GM18505 (cell line): ENCODE data around the gene COL6A3.

ENCODE experiments used
- ATAC-seq: cut with Tn5 transposase; IDR thresholded peaks from one replicate; pipeline ENCODE4 v1.9.1; 2021; ENCODE audit not compliant: unreplicated experiment
- POLR2A ChIP-seq: IDR thresholded peaks from 4 replicates; pipeline ENCODE4 v1.6.1; 2011; ENCODE audit warnings: borderline replicate concordance; ENCODE audit not compliant: insufficient read depth, insufficient read length; ENCODE audit errors: extremely low read depth

COL6A3 gene, protein sequence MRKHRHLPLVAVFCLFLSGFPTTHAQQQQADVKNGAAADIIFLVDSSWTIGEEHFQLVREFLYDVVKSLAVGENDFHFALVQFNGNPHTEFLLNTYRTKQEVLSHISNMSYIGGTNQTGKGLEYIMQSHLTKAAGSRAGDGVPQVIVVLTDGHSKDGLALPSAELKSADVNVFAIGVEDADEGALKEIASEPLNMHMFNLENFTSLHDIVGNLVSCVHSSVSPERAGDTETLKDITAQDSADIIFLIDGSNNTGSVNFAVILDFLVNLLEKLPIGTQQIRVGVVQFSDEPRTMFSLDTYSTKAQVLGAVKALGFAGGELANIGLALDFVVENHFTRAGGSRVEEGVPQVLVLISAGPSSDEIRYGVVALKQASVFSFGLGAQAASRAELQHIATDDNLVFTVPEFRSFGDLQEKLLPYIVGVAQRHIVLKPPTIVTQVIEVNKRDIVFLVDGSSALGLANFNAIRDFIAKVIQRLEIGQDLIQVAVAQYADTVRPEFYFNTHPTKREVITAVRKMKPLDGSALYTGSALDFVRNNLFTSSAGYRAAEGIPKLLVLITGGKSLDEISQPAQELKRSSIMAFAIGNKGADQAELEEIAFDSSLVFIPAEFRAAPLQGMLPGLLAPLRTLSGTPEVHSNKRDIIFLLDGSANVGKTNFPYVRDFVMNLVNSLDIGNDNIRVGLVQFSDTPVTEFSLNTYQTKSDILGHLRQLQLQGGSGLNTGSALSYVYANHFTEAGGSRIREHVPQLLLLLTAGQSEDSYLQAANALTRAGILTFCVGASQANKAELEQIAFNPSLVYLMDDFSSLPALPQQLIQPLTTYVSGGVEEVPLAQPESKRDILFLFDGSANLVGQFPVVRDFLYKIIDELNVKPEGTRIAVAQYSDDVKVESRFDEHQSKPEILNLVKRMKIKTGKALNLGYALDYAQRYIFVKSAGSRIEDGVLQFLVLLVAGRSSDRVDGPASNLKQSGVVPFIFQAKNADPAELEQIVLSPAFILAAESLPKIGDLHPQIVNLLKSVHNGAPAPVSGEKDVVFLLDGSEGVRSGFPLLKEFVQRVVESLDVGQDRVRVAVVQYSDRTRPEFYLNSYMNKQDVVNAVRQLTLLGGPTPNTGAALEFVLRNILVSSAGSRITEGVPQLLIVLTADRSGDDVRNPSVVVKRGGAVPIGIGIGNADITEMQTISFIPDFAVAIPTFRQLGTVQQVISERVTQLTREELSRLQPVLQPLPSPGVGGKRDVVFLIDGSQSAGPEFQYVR (N-terminal part only)

GRCh38 chr2:237413777-237414661 is at the start of gene COL6A3:
COL6A3 (minus strand) TSS chr2:237414164; CDS start chr2:237396817, 17,347 bp downstream.
- no peak for TF ChIP-seq POLR2A
- no peak for ATAC-seq

- ATAC-seq: no peak
- no peak for TF ChIP-seq POLR2A
Observed at GRCh38 chr2:237459741-237460174, 45.8 kb upstream of the COL6A3 start.

DNA sequence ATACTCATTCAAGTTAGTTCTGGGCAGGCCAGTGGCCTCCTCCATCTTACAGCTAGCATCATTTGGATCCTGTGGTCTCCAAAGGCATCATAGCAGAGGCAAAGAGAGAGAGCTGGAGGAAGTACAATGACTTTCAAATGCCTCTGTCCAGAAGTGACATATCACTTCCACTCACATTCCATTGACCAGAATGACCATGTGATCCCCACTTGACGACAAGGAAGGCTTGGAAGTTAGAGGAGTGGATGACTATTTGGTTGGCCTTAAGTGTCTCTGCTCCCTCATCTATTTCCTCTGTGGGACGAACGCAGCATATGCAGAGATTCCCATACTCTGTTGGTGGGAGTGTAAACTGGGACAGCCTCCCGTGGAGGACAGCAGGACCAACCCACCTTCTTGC is 45.3 kb upstream of the COL6A3 start:
- TF ChIP-seq POLR2A: no peak

GRCh38 chr2:237458519-237458918 is 44.6 kb upstream of the COL6A3 start:
- no peak for TF ChIP-seq POLR2A
- no peak for ATAC-seq

More for the DNA sequence above, 45.3 kb upstream of the COL6A3 start:
- ATAC-seq: no peak

DNA sequence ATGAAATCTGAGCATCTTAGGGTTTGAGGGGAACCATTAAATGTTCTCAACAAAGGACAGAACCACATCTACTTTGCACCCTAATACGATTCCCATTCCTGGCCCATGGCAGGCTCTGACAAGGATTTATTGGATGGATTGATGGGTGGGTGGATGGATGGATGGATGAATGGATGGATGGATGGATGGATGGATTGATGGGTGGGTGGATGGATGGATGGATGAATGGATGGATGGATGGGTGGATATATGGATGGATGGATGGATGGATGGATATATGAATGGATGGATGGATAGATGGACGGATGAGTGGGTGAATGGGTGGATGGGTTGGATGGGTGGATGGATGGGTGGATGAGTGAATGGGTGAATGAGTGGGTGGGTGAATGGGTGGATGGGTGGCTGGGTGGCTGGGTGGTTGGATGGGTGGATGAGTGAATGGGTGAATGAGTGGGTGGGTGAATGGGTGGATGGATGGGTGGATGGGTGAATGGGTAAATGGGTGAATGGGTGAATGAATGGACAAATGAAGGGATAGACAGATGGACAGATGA is 43.5 kb upstream of the COL6A3 start:
- TF ChIP-seq POLR2A: no peak
- no peak for ATAC-seq

- no peak for ATAC-seq
- TF ChIP-seq POLR2A: no peak
Observed at GRCh38 chr2:237456200-237456843, 42.4 kb upstream of the COL6A3 start.

DNA sequence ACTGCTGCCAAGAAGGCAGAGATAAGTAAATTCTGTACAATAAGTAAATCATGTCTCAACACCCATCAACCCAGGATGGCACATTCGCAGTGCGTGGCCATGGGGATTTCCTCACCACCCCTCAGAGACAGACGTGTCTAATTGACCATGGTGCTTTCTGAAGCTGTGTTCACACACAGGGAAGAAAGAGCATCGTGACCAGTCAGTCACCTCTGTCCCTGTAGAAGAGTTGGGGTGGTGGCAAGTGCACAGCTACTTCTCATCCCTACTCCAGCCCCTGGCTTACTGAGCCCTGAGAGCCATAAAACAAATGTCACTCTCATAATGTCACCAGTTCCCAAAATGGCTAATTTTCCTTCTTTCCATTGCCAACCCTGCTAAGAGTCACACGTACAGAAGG is 41.8 kb upstream of the COL6A3 start:
- ATAC-seq: no peak
- no peak for TF ChIP-seq POLR2A

DNA sequence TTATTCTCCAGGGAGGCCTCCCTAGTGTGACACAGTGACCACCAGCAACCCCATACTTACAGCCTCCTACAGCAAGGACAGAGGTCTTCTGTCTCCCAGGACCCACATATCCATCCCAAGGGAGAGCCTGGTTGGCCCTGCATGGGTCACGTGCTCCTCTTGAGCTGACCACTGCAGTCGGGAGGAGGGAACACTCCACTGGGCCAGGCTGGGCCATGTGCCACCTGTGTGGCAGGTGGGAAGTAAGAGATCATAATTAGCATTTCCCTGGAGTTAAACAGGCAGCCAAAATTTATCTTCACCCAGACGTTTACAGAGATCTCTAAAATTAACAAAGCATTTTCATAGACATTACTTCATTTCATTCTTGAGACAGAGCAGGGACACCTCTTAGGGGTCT is 39.7 kb upstream of the COL6A3 start:
- no peak for ATAC-seq
- TF ChIP-seq POLR2A: no peak

DNA sequence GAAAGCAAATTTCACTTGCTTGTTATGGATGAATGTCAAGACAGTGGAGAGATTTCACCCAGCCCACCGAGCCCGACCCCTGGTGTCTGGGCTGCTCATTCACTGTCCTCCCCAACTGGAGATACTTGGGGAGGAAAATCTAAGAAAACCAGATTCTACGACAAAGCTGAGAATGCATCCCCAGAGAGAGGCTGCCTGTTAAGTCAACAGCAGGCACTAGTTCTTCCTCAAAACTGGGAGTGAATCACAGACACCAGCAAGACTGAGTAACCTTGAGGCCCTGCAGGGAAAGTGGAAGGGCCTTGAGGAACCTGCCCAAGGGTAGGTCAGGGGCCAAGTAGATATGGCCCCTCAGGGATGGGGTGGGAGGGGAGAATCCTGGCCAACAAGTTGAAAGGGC is 38.9 kb upstream of the COL6A3 start:
- no peak for ATAC-seq
- TF ChIP-seq POLR2A: no peak

DNA sequence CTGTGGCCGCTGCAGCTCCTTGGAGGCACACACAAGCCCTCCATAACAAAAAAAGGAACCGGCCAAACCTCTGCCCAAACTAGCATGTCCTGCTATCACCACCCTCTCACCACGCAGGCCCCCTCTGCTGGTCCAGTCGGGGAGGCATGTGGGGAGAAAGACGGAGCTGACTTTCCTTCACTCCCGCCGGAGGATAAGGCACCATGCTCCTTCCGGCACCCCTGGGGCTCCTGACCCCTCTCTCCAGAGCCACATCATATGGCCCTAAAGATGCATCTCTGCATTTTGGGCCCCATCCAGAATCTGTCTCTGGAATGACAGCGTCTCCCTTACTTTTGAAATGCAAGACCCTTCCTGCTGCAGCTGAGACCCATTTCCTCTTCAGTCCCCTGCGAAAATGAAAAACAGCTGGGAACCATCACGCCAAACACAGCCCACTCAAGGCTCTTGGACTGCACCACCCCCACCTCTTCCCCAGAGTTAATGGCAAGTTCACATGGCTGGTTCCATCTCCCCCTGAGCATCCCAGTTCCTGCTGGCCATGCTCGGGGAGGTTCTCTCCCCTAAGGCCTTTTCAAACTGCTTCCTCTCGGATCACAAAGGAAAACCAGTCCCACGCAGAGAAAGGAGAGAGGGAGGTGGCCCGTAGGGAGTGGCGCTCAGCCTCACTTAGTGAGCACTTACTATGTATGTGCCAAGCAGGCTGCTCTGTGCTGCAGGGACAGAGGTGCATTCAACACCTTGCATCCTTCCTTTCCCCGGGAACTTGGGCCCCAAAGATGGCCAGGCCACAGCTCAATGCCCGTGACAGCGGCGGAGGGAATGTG is 37.9 kb upstream of the COL6A3 start:
- no peak for TF ChIP-seq POLR2A
- no peak for ATAC-seq

DNA sequence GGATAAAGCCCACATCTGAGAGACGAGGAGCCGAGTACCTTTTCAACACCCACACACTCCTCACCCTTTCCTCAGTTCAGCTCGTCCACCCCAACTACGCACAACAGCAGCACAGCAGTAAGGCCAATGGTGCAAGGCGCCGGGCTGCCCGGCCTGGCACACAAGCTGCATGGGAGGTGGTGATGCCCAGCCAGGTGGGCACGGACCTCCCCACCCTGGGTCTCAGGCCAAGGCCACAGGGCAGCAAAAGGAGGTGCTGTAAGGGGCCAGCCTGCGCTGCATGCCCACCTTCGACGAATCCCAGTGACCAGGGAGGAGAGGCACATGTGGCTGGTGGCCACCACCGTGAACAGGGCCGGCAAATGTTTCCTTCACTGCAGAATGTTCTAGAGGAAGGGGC is 36.6 kb upstream of the COL6A3 start:
- no peak for ATAC-seq
- no peak for TF ChIP-seq POLR2A
